CD4-positive, alpha-beta T cell treated with Interleukin-15 for 1 hour (primary cell): ENCODE results near the gene USP10.

Experiments
- DNase-seq: peaks from one replicate; pipeline ENCODE4 v3.0.0-alpha.2; 2020

The USP10 gene

GRCh38 chr16:84828322-84828721 is 128.5 kb downstream of the USP10 start:
- DNase-seq, result no peak
